DMS 273 treated with DMSO at 0.1 percent for 48 hours (cell line): ENCODE data around the gene IKZF5.

Experiments
- DNase-seq: peaks from one replicate; lab custom pipeline; 2025; lab: John Stamatoyannopoulos, UW

Gene IKZF5

DNA sequence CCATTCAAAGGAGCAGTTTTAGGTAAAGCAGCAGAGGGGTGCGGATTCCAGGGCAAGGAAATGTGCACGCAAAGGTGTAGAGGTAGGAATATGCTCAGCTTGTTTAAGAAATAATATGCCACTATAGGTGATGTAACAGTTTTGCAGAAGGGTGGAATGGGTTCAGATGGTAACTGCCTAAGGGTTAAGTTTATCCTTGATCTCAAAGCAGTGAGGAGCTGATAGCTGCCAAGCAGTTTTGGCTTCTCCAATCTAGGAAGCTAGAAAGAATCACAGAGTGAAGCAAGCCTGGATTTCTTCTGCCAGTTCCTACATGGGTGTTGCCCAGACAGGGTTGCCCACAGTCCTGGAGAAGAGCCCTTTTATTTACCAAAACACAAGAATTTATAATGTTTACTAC lies 6.2 kb upstream of the IKZF5 start:
- DNase-seq = no peak

DNA sequence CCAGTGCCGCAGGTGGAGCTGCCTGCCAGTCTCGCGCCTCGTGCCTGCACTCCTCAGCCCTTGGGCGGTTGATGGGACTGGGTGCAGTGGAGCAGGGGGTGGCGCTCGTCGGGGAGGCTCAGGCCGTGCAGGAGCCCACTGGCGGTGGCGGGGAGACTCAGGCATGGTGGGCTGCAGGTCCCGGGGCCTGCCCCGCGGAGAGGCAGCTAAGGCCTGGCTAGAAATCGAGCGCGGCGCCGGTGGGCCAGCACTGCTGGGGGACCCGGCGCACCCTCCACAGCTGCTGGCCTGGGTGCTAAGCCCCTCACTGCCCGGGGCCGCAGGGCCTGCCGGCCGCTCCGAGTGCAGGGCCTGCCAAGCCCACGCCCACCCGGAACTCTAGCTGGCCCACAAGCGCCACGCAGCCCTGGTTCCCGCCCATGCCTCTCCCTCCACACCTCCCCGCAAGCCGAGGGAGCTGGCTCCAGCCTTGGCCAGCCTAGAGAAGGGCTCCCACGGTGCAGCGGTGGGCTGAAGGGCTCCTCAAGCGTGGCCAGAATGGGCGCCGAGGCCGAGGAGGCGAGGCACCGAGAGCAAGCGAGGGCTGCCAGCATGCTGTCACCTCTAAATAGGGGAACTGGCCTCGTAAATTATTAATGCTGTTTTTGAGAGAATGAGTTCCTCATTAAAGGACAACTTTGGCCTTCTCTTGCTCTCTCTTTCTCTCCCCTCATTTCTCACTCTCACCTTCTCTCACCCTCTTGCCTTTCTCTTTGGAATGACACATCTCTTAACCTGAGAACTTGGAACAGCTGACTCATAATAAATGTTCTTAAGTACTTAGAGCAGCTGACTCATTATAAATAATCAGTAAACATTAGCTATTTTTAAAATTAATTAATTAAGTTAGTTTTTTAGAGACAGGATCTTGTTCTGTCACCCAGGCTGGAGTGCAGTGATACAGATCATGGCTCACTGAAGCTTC lies 5.1 kb upstream of the IKZF5 start:
- no peak for DNase-seq

DNA sequence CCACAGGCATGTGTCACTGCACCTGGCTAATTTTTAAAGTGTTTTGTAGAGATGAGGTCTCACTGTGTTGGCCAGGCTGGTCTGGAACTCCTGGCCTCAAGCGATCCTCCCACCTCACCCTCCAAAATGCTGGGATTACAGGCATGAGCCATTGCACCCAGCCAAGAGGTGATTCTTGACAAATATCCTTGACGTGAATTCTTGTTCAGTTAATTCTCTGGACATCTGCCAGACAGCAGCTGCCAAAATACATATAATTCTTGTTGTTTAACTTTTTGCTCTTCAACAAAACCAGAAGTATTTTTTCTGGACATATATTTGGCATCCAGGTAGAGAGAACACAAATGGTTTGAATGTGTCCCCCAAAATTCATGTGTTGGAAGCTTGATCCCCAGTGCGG lies 3.4 kb upstream of the IKZF5 start:
- no peak for DNase-seq

DNA sequence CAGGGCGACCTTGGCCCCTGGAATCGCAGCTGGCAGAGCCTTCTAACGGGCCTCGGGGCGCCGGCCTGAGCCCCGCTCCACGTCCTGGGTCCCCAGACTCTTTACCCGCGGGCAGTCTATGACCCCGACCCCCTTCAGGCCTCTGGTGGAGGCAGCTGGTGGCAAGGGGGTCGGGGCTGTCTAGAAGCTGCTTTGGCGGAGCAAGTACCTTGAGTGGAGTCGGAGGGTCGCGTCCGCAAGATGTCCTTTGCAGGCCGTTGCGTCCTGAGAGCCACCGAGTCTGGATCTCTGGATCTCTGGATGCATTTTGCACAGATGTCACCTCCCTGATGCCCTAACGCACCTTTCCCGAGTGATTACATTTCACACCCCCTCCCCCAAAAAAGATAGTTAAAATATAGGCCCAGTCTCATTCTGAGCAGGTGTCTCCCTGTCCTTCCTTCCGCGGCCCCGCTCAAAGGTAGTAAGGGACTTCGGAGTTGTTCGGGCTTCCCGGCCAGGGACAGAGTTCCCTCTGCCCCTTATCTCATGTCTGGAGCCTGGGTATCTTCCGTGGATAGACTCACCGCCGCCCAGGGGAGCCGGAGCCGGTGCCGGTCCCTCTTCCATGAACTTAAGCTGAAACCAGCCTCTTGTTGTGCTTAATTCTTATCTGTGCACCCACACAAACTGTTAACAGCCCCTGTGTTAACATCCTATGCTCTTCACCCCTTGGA lies 668 bp upstream of the IKZF5 start:
- no peak for DNase-seq

DNA sequence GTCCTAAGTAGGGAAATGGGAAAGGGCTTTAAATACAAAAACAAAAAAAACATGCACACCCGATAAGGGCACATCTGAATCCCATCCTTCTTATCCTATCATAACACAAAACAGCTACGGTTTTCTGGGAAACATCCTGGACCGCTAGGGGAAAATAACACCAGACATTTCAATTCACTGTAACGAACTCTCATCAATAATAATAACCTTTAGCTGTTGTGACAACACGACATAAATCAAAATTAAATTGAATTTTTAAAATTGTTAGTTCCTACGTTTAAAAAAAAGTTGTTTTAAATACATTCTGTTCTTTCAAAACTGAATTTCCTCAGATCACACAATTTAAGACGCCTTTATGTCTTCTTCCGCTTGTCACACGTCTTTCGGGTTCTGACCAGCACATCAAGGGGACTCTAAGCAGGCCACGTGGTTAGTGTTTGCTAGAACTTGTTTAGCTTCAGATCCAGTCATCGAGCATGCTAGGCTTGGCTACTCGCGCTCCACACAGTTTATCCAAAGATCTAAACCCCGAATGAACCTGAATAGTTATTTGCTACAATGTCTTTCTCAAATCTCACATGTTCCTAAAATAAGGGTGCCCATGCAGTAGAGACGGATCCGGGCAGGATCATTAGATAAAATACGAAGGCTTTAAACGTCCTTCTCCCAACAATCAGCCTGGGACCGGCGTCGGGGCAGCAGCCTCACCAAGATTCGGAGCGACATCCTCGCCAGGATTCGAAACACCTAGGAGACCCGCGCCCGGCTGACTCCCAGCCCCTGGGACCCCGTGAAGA lies 839 bp downstream of the IKZF5 start:
- DNase-seq = no peak

DNA sequence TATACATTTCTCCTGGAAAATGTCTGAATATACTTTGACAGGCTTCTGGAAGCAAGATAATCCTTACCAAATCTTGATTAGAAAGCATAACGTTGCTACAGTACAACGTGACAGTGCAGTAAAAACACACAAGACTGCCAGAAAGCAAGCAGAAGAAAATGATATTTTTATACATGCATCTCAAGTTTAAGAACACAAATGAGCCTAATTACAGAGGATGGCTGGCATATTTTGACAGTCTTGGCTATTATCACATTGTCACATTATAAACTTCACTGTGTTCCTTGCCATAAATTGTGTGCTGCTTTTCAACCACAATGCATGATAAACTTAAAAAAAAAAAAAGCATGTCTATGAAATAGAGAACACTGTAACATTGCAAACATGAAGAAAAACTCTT lies 4.3 kb downstream of the IKZF5 start:
- DNase-seq = no peak

DNA sequence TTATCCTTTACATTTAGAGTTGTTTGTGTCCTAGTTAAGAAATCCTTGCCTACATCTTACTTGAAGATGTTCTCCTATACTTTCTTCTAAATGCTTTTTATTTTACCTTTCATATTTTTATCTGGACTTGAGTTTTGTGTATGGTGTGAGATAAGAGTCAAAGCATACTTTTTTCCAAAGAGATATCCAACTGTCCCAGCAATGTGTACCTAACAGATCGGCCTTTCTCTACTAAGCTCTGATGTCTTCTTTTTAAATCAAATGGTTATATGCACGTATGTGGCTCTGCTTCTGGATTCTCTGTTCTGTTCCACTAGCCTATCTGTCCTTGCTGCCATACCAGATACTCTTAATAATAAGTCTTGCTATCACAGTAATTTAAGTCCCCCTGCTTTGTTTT lies 7.2 kb downstream of the IKZF5 start:
- DNase-seq = no peak

DNA sequence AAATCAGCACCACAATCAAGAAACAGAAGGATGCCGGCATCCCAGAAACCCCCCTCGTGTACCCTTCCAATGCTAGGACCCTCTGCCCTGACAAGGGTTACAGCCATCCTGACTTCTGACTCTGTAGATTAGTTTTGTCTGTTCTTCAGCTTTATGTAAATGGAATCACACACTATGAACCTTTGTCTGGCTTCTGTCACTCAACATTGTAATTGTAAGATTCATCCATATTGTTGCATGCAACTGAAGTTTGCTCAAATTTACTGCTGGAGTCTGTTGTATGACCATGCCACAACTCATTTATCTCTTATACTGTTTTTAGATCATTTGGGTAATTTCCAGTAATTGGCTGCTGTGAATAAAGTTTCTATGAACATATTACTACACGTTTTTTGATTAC lies 8.4 kb downstream of the IKZF5 start:
- no peak for DNase-seq

DNA sequence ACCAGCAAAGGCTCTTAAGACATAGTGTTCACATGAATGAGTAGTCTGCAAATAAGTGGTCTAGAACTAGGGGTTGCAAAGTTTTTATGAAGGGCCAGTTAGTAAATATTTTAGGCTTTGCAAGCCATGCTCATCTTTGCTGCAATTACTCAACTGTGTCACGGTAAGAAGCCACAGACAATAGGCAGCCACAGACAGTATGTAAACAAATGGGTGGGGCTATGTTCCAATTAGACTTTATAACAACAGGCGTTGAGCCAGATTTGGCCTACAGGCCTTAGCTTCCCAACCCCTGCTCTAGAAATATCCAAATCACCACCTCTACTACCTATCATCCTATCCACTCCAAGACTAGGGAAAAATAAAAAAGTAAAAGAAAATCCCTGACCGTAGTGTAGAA lies 9.2 kb downstream of the IKZF5 start:
- DNase-seq = no peak

DNA sequence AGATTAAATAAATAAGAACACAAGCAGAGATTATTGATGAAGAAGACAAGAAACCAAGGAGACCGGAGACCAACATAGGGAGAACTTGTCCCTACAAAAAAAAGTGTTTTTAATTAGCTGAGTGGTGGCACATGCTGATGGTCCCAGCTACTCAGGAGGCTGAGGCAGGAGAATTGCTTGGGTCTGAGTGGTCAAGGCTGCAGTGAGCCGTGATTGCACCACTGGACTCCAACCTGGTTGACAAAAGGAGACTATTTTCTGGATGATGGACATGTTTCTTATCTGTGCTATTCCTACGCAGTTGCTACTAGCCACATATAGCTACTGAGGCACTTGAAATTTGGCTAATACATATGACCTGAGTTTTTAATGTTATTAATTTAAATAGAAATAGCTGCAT lies 9.7 kb downstream of the IKZF5 start:
- DNase-seq = no peak

DNA sequence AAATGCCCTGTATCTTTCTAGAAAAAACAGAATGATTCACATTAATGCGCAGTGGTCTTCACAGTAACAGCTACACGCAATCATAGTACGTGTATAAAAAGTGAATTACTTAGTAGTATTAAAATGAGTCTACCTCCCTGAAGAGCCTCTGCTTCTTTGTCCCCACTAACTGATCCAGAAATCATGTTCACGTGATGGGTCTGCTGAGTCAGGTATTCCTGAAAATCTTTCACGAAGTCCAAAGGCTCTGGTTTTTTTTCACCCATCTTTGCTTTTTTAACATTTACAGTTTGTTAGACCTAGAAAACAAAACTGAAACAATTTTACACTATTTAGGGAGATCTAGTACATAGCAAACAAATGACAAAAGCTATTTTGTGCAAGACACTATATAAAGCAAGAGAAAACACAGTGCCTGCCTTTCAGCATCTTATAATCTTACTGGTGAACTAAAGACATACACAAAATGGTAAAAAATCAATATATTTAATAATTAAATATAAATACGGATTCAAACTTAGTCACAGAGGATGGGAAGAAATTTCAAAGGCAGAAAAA lies 10.2 kb downstream of the IKZF5 start:
- no peak for DNase-seq

DNA sequence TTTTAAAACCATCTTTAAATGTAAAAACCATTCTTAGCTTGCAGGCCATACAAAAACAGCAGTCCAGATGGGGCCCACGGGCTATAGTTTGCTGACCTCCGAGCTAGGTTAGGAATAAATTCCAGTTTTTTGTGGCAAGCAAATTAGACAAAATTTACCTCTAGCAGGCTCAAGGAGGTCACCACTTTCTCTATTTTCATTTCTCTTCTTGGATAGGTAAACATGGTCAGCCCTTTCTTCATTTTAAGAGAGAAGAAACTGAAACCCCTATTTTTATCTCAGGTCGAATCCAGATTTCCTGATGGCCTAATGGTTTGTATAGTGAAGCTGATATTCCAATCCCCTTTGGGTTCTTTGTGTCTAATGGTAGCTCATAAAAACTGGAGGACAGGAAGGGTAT lies 10.7 kb downstream of the IKZF5 start:
- no peak for DNase-seq

DNA sequence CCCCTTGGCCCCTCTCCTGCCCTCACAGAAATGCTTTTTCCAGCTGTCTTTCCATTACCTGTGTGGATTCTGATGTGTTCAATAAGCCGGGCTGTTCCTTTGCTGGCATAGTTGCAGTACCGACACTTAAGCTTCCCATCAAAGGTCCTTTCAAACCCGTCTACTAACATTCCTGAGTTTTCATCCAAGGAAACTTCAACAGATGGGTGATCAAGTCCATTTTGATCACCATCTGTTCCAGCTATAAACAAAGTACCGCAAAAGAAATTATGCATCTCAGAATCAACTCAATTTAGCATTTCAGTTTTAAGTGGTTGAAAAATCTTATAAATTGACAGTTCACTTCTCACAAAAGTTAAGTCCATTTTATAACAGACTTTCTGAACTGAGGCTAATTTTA lies 12.7 kb downstream of the IKZF5 start:
- peak; percentile 31 for DNase-seq

DNA sequence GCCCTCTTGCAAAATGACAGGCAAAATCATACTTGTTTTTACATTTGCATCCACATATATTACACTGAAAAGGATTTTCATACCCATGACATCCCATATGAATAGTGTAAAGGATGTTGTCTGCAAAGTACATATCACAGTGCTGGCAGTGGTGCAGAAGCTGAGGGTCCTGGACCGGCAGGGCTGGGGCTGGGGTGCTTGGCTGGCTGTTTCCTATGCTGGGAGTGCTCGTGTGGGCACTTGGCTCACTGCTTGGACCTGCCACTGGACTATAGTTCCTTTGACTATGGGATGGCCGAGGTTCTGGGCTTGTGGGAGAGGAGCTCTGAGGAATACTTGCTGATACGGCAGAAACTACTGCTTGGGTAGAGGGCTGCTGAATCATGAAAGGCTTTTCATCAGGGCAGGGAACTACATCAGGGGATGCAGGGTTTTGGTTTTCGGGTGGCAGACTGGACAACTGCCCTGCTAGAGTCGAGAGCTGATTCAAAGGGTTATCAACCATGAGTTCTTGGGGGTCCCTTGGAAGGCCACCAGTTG lies 14.7 kb downstream of the IKZF5 start:
- DNase-seq = no peak

DNA sequence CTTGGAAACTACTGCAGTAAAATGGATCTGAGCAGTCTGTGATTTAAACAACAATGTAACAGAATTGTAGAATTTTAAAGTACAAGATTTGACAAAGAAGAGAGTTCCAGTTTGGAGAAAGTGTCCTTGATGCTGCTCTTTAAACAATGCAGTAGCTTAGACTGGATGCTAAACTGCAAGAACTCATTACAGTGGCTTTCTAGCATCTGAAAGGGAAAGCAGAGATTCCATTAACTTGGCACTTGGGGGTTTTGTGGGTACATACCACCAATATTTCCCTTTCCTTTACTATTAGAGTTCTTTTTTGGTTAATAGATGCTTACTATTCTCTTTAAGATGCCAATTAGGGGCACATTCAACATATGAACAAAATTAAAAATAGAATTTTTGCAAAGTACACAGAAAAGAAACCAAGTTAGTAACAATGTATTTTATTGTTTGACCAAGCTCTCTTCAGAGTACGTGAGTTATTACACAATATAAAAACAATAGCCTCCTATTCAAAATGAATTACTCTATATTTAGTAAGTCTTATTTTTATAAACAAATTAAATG lies 16.5 kb downstream of the IKZF5 start:
- DNase-seq = no peak

DNA sequence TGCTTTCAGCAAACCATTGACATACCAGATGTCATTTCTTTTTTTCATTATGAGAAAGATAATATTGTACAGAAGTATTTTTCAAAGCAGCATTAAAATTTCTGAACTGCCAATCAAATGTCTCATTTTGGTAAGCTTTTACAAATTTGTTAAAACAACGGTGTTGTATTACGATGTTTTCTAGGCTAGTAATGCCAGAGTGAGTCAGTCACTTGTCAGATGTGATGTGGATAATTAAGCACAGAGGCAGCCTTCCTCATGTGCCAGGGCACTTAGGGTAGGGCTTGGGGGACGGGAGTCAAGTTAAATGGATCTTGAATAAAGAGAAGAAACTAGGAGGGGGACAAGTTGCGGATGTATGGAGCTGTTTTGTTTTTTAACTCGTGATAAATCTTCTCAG lies 18.3 kb downstream of the IKZF5 start:
- peak; percentile 4 for DNase-seq

DNA sequence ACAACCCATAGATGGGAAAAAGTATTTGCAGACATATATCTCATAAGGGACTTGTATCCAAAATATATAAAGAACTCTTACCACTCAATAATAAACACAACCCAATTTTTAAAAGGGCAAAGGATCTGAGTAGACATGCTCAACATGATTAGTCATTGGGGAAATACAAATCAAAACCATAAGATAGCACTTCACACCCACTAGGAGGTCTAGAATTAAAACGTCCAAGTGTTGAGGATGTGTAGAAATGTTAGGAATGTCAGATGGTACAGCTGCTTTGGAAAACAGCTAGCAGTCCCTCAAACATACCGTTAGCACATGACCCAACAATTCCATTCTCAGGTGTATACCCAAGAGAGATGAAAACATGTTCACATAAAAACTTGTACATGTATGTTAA lies 20.1 kb downstream of the IKZF5 start:
- no peak for DNase-seq

DNA sequence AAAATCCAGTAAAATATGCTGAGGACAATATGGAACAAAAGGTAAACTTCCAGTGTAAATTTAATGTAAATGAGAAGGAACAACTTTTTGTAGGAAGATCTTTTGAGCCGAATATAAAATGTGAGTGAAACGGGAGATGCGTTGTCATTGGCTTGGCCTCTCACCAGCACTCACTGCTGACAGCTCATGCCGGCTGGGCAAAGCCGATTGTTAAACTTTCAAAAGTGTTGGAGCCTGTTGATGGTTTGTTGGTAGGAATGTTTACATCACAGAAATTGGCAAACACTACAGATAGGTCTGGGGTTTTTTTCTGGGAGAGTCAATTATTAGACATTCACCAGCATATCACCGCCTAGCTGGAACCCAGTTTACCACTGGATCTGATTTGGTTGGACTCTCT lies 22.3 kb downstream of the IKZF5 start:
- DNase-seq = no peak

DNA sequence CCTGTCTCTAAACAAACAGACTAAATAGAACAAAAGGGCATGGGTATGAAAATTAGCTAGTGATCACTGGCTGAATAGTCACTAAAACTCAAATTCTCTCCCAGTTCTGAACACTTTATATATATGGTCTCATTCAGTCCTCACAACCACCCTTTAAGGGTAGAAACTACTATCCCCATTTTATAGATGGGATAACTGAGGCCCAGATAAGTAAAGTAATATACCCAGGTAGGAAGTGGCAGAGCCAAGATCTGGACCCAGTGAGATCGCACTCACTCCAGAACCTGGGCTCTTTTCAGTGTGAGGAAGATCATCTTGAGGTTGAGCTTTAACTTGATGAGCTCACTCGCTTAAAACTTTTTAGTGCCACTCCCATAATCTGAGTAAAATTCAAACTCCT lies 23.9 kb downstream of the IKZF5 start:
- no peak for DNase-seq

DNA sequence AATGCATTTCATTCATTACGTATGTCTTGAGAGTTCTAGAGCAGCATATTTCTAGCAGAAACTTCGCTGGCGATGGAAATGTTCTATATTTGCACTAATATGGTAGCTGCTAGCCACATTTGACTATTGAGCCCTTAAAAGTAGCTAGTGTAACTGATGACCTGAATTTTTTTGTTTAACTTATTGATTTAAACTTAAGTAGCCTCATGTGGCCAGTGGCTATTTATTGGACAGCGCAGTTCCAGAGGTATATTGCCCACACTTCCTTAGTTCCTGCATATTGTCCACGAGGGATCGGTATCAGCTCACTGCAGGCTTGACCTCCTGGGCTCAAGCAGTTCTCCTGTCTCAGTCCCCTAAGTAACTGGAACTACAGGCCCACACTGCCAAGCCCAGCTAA lies 24.7 kb downstream of the IKZF5 start:
- DNase-seq = no peak

DNA sequence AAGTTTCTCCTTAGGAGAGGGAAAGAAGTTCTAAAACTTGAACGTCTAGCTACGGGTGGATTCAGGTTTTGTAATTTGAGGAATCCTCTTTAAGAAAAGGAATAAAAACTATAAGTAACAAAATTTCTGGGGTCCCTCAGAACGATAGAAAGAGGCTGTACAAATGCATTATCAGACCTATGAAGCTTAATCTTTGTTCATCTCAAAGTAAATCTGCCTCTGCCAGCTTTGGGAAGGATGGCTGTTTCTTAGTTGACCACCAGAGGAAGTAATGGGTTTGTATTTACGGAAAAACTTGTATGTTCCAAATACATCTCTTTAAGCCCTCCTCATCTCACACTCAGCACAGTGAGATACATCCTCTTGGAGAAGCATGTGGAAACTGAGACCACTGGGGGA lies 27.5 kb downstream of the IKZF5 start:
- DNase-seq = no peak
